B cell (primary cell): Measurements from ENCODE around the gene PPP1CB. TPM values are rescaled to one million over a fixed set of nuclear protein-coding genes. Genes with fewer than 3 reads are reported as not detected.

Experiments
- ATAC-seq: fragments of 200-7000 bp; cut with Tn5 transposase; one replicate; pipeline ENCODE4 v1.10.0; 2021; ENCODE audit warnings: low read depth, mild to moderate bottlenecking, moderate number of reproducible peaks, moderate library complexity
- CTCF ChIA-PET: fragments of 350-600 bp; sonication (Branson Sonifier 250); formaldehyde crosslinking; loops from one replicate; lab custom pipeline; 2021; ENCODE audit warnings: antibody characterized with exemption, inconsistent platforms; lab: Charles Lee
- POLR2A ChIA-PET: fragments of 350-600 bp; sonication (Branson Sonifier 250); formaldehyde crosslinking; loops from one replicate; lab custom pipeline; 2021; ENCODE audit warnings: antibody characterized with exemption; lab: Charles Lee
- DNase-seq: peaks from one replicate; pipeline ENCODE4 v3.0.0; 2013
- H2AFZ ChIP-seq: 2 replicates; pipeline ENCODE4 v1.6.1; 2012; ENCODE audit warnings: mild to moderate bottlenecking, low read depth, low read length; ENCODE audit not compliant: insufficient read depth, poor library complexity, severe bottlenecking
- H3K27ac ChIP-seq, 2 donors: 1 replicate in 1 of 2; 2 replicates in 1 of 2; pipeline ENCODE4 v1.5.1; 2012 to 2013; ENCODE audit warnings: low read length in 2 of 2, mild to moderate bottlenecking in 2 of 2, moderate library complexity in 1 of 2
- H3K27me3 ChIP-seq, 4 experiments: fragments of 200-600 bp in 1 of 4; sonication (generic) in 1 of 4; replicated peaks in 1 of 4; 1 replicate in 2 of 4; 2 replicates in 2 of 4; pipeline versions ENCODE4 v1.6.1 to v1.7.0; 2013 to 2016; ENCODE audit warnings: low read length in 3 of 4, mild to moderate bottlenecking in 2 of 4, mixed read lengths in 1 of 4, moderate library complexity in 1 of 4; ENCODE audit not compliant: insufficient read depth in 4 of 4, control insufficient read depth in 3 of 4; ENCODE audit errors: control extremely low read depth in 1 of 4
- H3K36me3 ChIP-seq, 2 experiments: replicated peaks in 1 of 2; 1 replicate in 1 of 2; 2 replicates in 1 of 2; pipeline versions ENCODE4 v1.6.1 to v1.7.1; 2013; ENCODE audit warnings: low read length in 1 of 2; ENCODE audit not compliant: insufficient read depth in 2 of 2, control insufficient read depth in 1 of 2; ENCODE audit errors: control extremely low read depth in 1 of 2, extremely low read depth in 1 of 2
- H3K4me1 ChIP-seq, 2 donors: fragments of 200-600 bp in 1 of 2; sonication (generic) in 1 of 2; 1 replicate in 1 of 2; 2 replicates in 1 of 2; pipeline versions ENCODE4 v1.5.1 to v1.6.1; 2013 to 2017; ENCODE audit warnings: low read length in 2 of 2; ENCODE audit not compliant: control insufficient read depth in 2 of 2, insufficient read depth in 2 of 2
- H3K4me2 ChIP-seq: replicated peaks from 2 replicates; pipeline ENCODE3; 2012; ENCODE audit warnings: mild to moderate bottlenecking, low read depth, low read length; ENCODE audit not compliant: poor library complexity, severe bottlenecking
- H3K4me3 ChIP-seq, 5 experiments: fragments of 200-600 bp in 1 of 5; sonication (generic) in 1 of 5; 1 replicate in 3 of 5; 2 replicates in 2 of 5; pipeline versions ENCODE4 v1.5.1 to v1.7.0; 2011 to 2016; ENCODE audit warnings: low read length in 4 of 5, mild to moderate bottlenecking in 4 of 5, low read depth in 2 of 5, control low read depth in 1 of 5, moderate library complexity in 1 of 5; ENCODE audit not compliant: insufficient read depth in 1 of 5; ENCODE audit errors: control extremely low read depth in 1 of 5, extremely low read depth in 1 of 5
- H3K79me2 ChIP-seq: fragments of 200-600 bp; sonication (generic); one replicate; pipeline ENCODE4 v1.6.0; 2016; ENCODE audit warnings: low read length; ENCODE audit not compliant: control insufficient read depth, insufficient read depth
- H3K9ac ChIP-seq: fragments of 200-600 bp; sonication (generic); 2 replicates; pipeline ENCODE4 v1.6.1; 2017; ENCODE audit warnings: mild to moderate bottlenecking, low read length, moderate library complexity
- H3K9me3 ChIP-seq, 3 donors: one replicate each; pipeline versions ENCODE4 v1.6.1 to v1.7.1; 2013; ENCODE audit warnings: low read length in 2 of 3; ENCODE audit not compliant: control insufficient read depth in 2 of 3, insufficient read depth in 1 of 3; ENCODE audit errors: control extremely low read depth in 1 of 3
- H4K20me1 ChIP-seq: 2 replicates; pipeline ENCODE4 v1.6.0; 2012; ENCODE audit warnings: mild to moderate bottlenecking, low read length; ENCODE audit not compliant: insufficient read depth, control insufficient read depth, poor library complexity, severe bottlenecking
- H3K27ac Mint-ChIP-seq: one replicate; pipeline ENCODE4 v1.8.0; 2021; ENCODE audit warnings: mixed read lengths
- H3K27me3 Mint-ChIP-seq: one replicate; pipeline ENCODE4 v1.8.0; 2021; ENCODE audit warnings: mixed read lengths
- H3K4me1 Mint-ChIP-seq: one replicate; pipeline ENCODE4 v1.8.0; 2021; ENCODE audit warnings: mixed read lengths
- H3K4me3 Mint-ChIP-seq: one replicate; pipeline ENCODE4 v1.8.0; 2021; ENCODE audit warnings: mixed read lengths
- H3K9me3 Mint-ChIP-seq: one replicate; pipeline ENCODE4 v1.8.0; 2022; ENCODE audit warnings: mixed read lengths; ENCODE audit not compliant: insufficient read depth
- CTCF ChIP-seq: fragments of 200-600 bp; IDR thresholded peaks from one replicate; pipeline ENCODE4 v1.8.0; 2022; ENCODE audit warnings: antibody characterized with exemption, mild to moderate bottlenecking
- EZH2 ChIP-seq: IDR thresholded peaks from 2 replicates; pipeline ENCODE4 v1.6.1; 2012; ENCODE audit warnings: borderline replicate concordance, low read depth, mild to moderate bottlenecking, moderate library complexity, low read length; ENCODE audit not compliant: insufficient read depth, poor library complexity, severe bottlenecking
- WGBS: methylation state at CpG from one replicate; pipeline ENCODE4 v1.1.5; 2013; ENCODE audit warnings: missing lambda C conversion rate; ENCODE audit not compliant: insufficient coverage; 5-methylcytosine and 5-hydroxymethylcytosine counted together
- intact Hi-C: fragments of 100-400 bp; cut with micrococcal nuclease; formaldehyde crosslinking; loops from one replicate; pipeline ENCODE4 v1.10.0; 2022
- polyA minus RNA-seq: library from RNA; depleted of rRNA, polyadenylated mRNA; stranded (reverse); fragments of >200 nt; gene quantifications from 2 replicates; pipeline ENCODE4 v1.2.3, GENCODE V29; 2012
- polyA plus RNA-seq: library from polyadenylated mRNA; depleted of rRNA; stranded (reverse); fragments of >200 nt; gene quantifications from 2 replicates; pipeline ENCODE4 v1.2.3, GENCODE V29; 2012
- total RNA-seq, 2 donors: library from RNA; stranded (reverse); fragments of 120-200 nt in 1 of 2; gene quantifications; 1 replicate in 1 of 2; 2 replicates in 1 of 2; pipeline versions ENCODE4 v1.2.3 to v1.2.4, GENCODE V29; 2013 to 2022

The PPP1CB gene
- total RNA-seq = 152 and 161 TPM in 2 replicates
- 91.7 TPM for total RNA-seq (2013)
- polyA plus RNA-seq = 23.1 and 26.9 TPM in 2 replicates
- polyA minus RNA-seq = 41.3 and 54.4 TPM in 2 replicates

DNA sequence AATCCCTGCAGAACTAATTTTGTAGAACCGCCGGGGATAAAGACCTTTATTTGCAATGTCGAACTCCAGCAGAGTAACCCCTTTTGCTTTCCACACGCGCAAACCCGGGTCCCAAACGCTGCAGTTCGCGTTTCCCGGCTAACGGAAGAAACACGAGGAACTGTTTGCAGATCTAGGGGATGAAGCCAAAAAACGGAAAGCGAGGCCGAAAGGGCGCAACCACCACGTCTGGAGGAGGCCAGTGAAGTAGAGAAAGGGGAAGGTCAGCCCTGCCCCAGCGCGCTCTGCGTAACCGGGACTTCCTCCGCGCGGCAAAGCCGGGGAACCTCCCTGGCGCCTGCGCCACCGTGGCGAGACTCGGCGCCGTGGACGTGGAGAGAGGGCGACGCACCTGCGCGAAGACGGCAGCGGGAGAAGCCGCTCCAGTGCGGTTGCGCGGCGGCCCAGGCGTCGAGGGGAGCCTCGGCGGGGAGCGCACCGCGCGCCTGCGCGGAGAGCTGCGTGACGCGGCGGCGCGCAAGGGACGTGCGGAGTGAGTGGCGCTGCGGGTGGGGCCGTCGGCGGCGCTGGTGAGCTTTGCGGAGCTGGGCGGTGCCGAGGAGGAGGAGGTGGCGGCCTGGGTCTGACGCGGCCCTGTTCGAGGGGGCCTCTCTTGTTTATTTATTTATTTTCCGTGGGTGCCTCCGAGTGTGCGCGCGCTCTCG lies at the start of gene PPP1CB:
TSS of gene PPP1CB (plus strand) at position 579 of the 704 bp plus-strand sequence. CDS start 295 bp downstream, outside the sequence.
- intact Hi-C loops = loop anchor here (1.0 to 5.0 kb wide), 8 partner anchors 61 to 1394 kb away; partner anchors contain the start of genes BABAM2, FOSL2, GTF3C2 and MRPL33
- no peaks in the 10 kb centered on the region for H3K27me3 Mint-ChIP-seq
- peaks cover 53% of the 10 kb centered on the region for H3K4me1 Mint-ChIP-seq
- peak within 1 kb of the TSS; percentile 85 for H2AFZ ChIP-seq
- H3K79me2 ChIP-seq = peaks cover 53% of the 10 kb centered on the region
- WGBS = under 1% methylated on average over 80 of the region's 81 CpGs
- no peaks in the 10 kb centered on the region for H3K9me3 ChIP-seq
- POLR2A ChIA-PET = interaction anchor here (0.7 to 1.3 kb wide), 6 partner anchors 18 to 157 kb away, joined by 3 to 6 read pairs (median 4); partner anchors contain the start of genes TRMT61B and WDR43
- peak within 1 kb of the TSS; percentile 95 to 98 for H3K27ac ChIP-seq
- TF ChIP-seq CTCF (no peak), EZH2 (no peak)
- peak within 1 kb of the TSS; percentile 97 for H3K9ac ChIP-seq
- H3K4me3 ChIP-seq = peak within 1 kb of the TSS; percentile 86 to 99 (median 94)
- no peaks in the 10 kb centered on the region for H3K9me3 Mint-ChIP-seq
- peak; percentile 86 for ATAC-seq
- peak within 1 kb of the TSS; percentile 79 for H3K4me2 ChIP-seq
- CTCF ChIA-PET = interaction anchor here (0.9 to 10.8 kb wide), 3 partner anchors 143 to 1088 kb away, joined by 4 to 112 read pairs (median 4); partner anchors contain the start of genes SLC4A1AP, SUPT7L and WDR43
- H3K27ac Mint-ChIP-seq = peak within 1 kb of the TSS; percentile 96
- H3K4me3 Mint-ChIP-seq = peak within 1 kb of the TSS; percentile 95
- H4K20me1 ChIP-seq = peaks cover 32% of the 10 kb centered on the region
- peaks cover 29 to 33% of the 10 kb centered on the region in 2 donors for H3K4me1 ChIP-seq
- peak; percentile 99 for DNase-seq
- H3K36me3 ChIP-seq = peaks cover 0 to 1% of the 10 kb centered on the region in 2 experiments
- H3K27me3 ChIP-seq = no peaks in the 10 kb centered on the region

DNA sequence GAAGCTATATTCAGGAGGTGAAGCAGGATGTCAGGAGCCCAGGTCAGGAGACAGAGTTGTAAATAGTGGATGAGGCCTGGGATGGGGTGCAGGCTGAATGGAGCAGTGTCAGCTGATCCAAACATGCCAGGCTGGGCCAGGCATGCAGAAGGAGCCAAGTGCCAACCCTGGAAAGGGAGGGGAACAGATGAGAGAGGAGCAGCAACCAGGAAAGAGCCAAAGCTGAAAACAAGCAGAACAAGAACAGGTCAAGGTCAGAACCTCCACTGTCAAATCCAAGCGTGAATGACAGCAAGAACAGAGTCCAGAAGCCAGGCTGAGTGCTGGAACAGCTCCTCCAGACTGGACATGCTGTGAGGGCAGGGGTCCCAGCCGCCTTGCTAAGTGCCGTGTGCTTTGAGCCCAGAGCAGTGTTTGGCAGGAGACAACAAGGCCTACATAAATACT lies 49.2 kb upstream of the PPP1CB start:
- no peaks in the 10 kb centered on the region for H3K27me3 ChIP-seq
- DNase-seq = no peak
- ATAC-seq = no peak

More for the DNA sequence above, 49.2 kb upstream of the PPP1CB start:
- no peak for TF ChIP-seq CTCF
- Mint-ChIP-seq H3K4me1 (no peaks in the 10 kb centered on the region), H3K4me3 (no peak overlapping the region), H3K27ac (no peak overlapping the region), H3K27me3 (no peaks in the 10 kb centered on the region), H3K9me3 (peaks cover 8% of the 10 kb centered on the region)
- H3K36me3 ChIP-seq = no peaks in the 10 kb centered on the region
- 89% methylated on average over 3 of the region's 3 CpGs for WGBS
- H3K9me3 ChIP-seq = peaks cover 0 to 26% (median 7%) of the 10 kb centered on the region in 3 donors
- no peaks in the 10 kb centered on the region for H3K4me1 ChIP-seq
- no peak overlapping the region for H3K4me2 ChIP-seq
- H3K79me2 ChIP-seq = no peaks in the 10 kb centered on the region
- H3K27ac ChIP-seq = no peak overlapping the region
- intact Hi-C loops = no loop called here
- CTCF ChIA-PET = no interaction called here
- POLR2A ChIA-PET = no interaction called here
- no peak overlapping the region for H3K4me3 ChIP-seq
- H4K20me1 ChIP-seq = no peaks in the 10 kb centered on the region
- no peak overlapping the region for H2AFZ ChIP-seq
- no peak overlapping the region for H3K9ac ChIP-seq
